HG03196 (cell line): ENCODE results near the gene RIC1.
A peak's percentile ranks its signal among the peaks of the same experiment; 100 is the strongest.
"Not testable (repeated sequence)": the region's sequence is repeated elsewhere in the genome, so short reads cannot be mapped to it uniquely, and the experiment has no call there.

ENCODE experiments used
- ATAC-seq: cut with Tn5 transposase; IDR thresholded peaks from one replicate; pipeline ENCODE4 v1.9.1; 2021; ENCODE audit not compliant: unreplicated experiment

Gene RIC1

GRCh38 chr9:5628530-5629311 is at the start of gene RIC1:
TSS of gene RIC1 (plus strand) at chr9:5629107. CDS start at chr9:5629310, 203 bp downstream.
- peak; percentile 58 for ATAC-seq

- ATAC-seq, result no peak
These were observed 49.0 kb upstream of the RIC1 start for GRCh38 chr9:5579881-5580280.

GRCh38 chr9:5580650-5581049 is 48.3 kb upstream of the RIC1 start:
- ATAC-seq, result no peak

GRCh38 chr9:5581706-5582105 is 47.2 kb upstream of the RIC1 start:
- not testable (repeated sequence) for ATAC-seq

GRCh38 chr9:5582835-5583195 is 46.1 kb upstream of the RIC1 start:
- ATAC-seq, result peak; percentile 55

GRCh38 chr9:5586391-5586802 is 42.5 kb upstream of the RIC1 start:
- ATAC-seq, result peak; percentile 32

DNA sequence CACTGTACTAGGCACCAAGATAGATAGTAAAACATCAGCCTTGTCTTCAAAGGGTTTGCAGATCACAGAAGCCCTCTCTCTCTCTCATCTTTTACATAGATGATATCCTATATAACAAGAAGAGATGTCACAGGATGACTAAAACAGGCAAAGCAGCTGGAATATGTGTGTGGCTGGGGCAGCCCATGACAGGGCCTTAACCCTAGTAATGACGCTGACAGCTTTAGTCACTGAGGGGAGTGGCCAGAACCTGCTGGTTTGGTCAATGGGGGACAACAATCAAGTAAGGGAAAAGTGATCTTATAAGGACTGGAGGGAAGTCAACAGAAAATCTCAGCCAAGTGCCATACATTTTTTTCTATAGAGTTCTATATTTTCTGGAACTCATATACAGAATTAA is 41.9 kb upstream of the RIC1 start:
- no peak for ATAC-seq

DNA sequence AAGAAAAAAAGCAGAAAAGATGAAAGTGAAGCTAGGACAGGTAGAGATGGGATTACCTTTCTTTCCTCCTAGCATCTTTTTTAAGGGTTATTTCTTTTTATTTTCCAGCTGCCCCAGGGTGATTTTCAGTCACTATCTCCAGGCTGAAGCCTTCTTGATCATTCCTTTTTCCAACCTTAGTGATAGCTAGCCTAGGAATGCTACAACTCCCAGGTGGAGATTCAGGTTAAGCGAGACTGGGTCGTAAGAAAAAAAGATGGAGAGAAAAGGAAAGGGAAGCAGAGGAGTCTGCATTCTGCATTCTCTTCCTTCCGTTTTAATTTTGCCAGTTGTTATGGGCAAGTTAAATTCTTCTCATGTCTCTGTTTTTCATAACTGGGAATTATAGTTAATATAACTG is 36.7 kb upstream of the RIC1 start:
- ATAC-seq, result no peak

DNA sequence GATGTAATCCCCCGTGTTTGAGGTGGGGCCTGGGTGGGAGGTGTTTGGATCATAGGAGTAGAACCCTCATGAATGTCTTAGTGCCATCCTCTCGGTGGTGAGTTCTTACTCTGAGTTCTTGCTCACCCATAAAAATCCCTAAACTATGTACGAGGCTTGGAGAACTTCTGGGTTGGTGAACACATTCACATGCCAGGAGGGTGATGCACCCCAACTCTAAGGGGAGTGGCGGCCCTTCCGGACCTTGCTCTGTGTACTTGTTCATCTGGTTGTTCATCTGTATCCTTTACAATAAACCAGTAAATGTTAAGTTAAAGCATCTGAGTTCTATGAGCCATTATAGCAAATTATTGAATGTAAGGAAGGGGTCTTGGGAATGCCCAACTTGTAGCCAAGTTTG is 36.0 kb upstream of the RIC1 start:
- no peak for ATAC-seq

DNA sequence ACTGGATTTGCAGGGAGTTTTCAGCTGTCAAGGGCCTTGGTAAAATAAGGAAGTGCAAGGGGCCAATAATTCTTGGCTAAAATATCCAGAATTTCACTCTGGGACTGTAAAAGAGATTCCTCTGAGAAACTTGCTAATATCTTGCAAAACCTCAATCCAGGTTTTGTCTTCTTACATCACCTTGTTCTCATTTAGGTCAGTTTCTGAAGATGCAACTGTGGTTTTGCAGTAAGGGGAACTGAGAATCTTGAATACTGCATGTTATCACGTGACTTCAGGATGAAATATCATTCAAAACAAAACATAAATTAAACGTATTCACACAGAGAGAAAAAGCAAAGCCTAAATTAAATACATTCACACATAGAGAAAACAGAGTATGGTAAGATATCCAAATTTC is 35.0 kb upstream of the RIC1 start:
- peak; percentile 50 for ATAC-seq

DNA sequence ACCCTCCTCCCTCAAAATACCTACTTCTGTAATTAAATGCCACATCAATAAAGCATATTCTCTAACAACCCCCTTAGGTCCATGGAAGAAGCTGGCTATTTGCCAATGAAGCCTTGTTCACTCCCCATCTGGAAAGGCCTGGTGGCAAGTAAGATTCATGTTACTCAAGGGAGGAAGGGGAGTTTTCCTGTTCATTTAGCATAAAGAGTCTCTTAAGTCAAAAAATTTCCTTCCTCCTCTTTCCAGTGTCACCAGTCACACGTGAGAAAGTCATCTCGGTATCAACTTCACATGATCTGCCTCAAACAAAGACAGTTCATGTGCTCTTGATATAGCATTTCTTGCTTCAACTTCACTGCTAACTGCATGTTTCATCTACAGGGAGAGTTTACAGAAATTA is 32.7 kb upstream of the RIC1 start:
- no peak for ATAC-seq

GRCh38 chr9:5608298-5609225 is 20.3 kb upstream of the RIC1 start:
- ATAC-seq, result peak; percentile 54

DNA sequence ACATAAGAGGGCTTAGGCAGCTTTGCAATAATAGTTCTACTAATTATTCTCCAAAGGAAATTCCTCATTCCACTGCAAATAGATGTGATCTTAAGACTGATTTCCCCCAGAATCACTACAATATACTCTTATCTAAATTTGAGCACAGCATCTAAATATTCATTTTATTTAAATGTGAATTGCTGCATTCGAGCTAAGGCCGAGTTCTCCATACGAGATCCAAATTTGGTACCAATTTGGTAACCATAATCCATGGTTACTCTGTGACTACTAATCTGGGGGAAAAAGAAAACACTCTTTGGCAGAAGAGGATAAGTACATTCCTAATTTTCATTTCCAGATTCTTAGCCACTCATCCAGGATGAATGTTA is 19.7 kb upstream of the RIC1 start:
- no peak for ATAC-seq

GRCh38 chr9:5610491-5610890 is 18.4 kb upstream of the RIC1 start:
- ATAC-seq, result no peak

- no peak for ATAC-seq
These were observed 17.4 kb upstream of the RIC1 start for GRCh38 chr9:5611321-5612184.

DNA sequence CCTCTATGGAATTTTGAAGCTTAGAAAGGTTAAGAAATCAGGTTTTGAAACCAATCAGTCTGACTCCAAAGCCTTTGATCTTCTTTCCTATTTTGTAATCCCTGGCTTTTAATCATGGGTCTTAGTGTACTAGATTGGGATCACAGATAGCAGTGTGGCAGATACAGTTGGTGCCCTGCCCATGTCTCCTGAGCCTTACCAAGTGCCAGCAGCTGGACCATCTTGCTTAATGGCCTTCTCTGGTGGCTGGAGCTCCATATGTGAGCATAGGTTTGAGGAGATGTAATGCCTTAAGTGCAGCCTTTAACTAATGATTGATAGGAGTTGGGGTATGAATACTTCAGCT is 16.7 kb upstream of the RIC1 start:
- no peak for ATAC-seq

- no peak for ATAC-seq
These were observed 14.7 kb upstream of the RIC1 start for GRCh38 chr9:5614192-5614591.

- ATAC-seq, result no peak
These were observed 13.9 kb upstream of the RIC1 start for GRCh38 chr9:5614985-5615384.

DNA sequence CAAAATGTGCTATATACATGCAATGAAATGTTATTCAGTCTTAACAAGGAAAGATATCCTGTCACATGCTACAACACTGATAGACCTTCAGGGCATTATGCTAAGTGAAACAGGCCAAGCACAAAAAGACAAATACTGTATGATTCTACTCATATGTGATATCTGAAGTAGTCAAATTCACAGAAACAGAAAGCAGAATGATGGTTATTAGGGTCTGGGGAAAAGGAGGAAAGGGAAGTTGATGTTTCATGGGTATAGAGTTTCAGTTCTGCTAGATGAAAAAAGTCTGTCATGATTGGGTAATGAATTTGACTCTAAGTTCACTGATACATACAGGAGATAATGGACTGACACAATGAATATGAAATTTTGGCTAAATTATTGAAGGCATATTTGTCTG is 11.2 kb upstream of the RIC1 start:
- ATAC-seq, result peak; percentile 94

DNA sequence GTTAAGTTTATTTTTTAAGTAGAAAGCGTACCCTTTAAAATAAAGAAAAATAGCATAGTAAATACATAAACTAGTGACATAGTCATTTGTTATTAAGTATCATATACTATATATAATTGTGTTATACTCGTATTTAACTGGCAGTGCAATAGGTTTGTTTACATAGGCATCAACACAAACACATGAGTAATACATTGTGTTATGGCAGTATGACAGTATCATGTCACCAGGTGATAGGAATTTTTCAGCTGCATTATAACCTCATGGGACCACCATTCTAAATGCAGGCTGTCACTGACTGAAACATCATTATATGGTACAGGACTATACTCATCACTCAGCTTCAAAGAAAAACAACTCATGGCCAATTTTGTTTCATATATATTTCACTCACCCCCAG is 8.4 kb upstream of the RIC1 start:
- ATAC-seq, result no peak

DNA sequence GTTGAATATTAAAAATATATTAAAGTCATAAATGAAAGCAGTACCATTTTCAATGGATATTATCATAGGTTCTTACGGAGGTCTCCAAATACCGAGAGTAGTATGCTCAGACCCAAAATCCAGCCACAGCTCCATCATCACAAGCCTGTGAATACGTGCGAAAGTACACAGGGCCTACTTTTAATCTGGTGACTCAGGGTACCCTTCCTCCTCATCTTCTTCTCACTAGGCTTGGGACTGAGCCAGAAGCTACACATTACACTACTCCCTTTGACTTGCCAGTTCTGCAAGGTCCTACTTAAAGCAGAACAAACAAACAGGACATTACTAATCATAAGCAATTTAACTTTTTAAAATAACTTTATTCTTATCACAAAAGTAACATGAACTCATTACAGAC is 7.6 kb upstream of the RIC1 start:
- ATAC-seq, result no peak
